MCF 10A (cell line): ENCODE data around the gene PTPRR. TPM values are rescaled to one million over a fixed set of nuclear protein-coding genes. Genes with fewer than 3 reads are reported as not detected.
A peak's percentile ranks its signal among the peaks of the same experiment; 100 is the strongest.

Experiments
- BruUV-seq: library from RNA; stranded (reverse); fragments of 400-500 nt; replicated peaks from 2 replicates; lab custom pipeline; 2021; lab: Mats Ljungman, UMichigan
- CTCF ChIA-PET: fragments of 300-600 bp; sonication (Branson Sonifier 250); formaldehyde crosslinking; extraction: SDS; loops from one replicate; lab custom pipeline; 2021; ENCODE audit warnings: antibody characterized with exemption, inconsistent platforms; lab: Yijun Ruan, JAX
- POLR2A ChIA-PET: fragments of 300-600, 350-650 bp; sonication (Branson Sonifier 250); formaldehyde crosslinking; extraction: SDS; loops from one replicate; lab custom pipeline; 2020; ENCODE audit warnings: antibody characterized with exemption, inconsistent platforms; lab: Yijun Ruan, JAX
- DNase-seq: peaks from one replicate; pipeline ENCODE4 v3.0.0-alpha.2; 2018; ENCODE audit not compliant: unreplicated experiment
- H3K27ac Mint-ChIP-seq: one replicate; pipeline ENCODE4 v1.8.0; 2022; ENCODE audit warnings: mild to moderate bottlenecking, low read depth, mixed read lengths; ENCODE audit not compliant: unreplicated experiment
- H3K27me3 Mint-ChIP-seq: one replicate; pipeline ENCODE4 v1.8.0; 2022; ENCODE audit warnings: mixed read lengths; ENCODE audit not compliant: insufficient read depth, unreplicated experiment
- H3K36me3 Mint-ChIP-seq: one replicate; pipeline ENCODE4 v1.8.0; 2022; ENCODE audit warnings: mild to moderate bottlenecking, moderate library complexity, mixed read lengths; ENCODE audit not compliant: insufficient read depth, unreplicated experiment
- H3K4me1 Mint-ChIP-seq: one replicate; pipeline ENCODE4 v1.8.0; 2022; ENCODE audit warnings: mixed read lengths; ENCODE audit not compliant: insufficient read depth, unreplicated experiment
- H3K4me3 Mint-ChIP-seq: one replicate; pipeline ENCODE4 v1.8.0; 2022; ENCODE audit warnings: mild to moderate bottlenecking, moderate library complexity, mixed read lengths; ENCODE audit not compliant: unreplicated experiment
- H3K9me3 Mint-ChIP-seq: one replicate; pipeline ENCODE4 v1.8.0; 2022; ENCODE audit warnings: mixed read lengths; ENCODE audit not compliant: unreplicated experiment
- CTCF ChIP-seq: fragments of 200-600 bp; IDR thresholded peaks from one replicate; pipeline ENCODE4 v1.8.0; 2022; ENCODE audit warnings: antibody characterized with exemption, mild to moderate bottlenecking; ENCODE audit not compliant: unreplicated experiment
- intact Hi-C: fragments of 100-400 bp; cut with micrococcal nuclease; formaldehyde crosslinking; loops from 2 replicates; pipeline ENCODE4 v1.14.1; 2022
- total RNA-seq: library from RNA; stranded (reverse); gene quantifications from 2 replicates; pipeline ENCODE4 v1.2.3, GENCODE V29; 2022

The PTPRR gene
- total RNA-seq, 1 experiment from 2014 or later, result not detected

GRCh38 chr12:70927356-70927755, 6.8 kb upstream of the PTPRR start:
- no peak for TF ChIP-seq CTCF
- intact Hi-C loops, result no loop called here
- no TSS peak for BruUV-seq

GRCh38 chr12:70925539-70925938, 5.0 kb upstream of the PTPRR start:
- Mint-ChIP-seq H3K27me3 (peaks cover 7% of the 10 kb centered on the region), H3K27ac (no peak overlapping the region), H3K9me3 (no peaks in the 10 kb centered on the region), H3K36me3 (peaks cover 6% of the 10 kb centered on the region), H3K4me3 (no peak overlapping the region), H3K4me1 (no peaks in the 10 kb centered on the region)
- no TSS peak for BruUV-seq
- CTCF ChIA-PET, result no interaction called here
- no peak for TF ChIP-seq CTCF
- intact Hi-C loops, result no loop called here
- POLR2A ChIA-PET, result no interaction called here
- DNase-seq, result no peak

More at GRCh38 chr12:70927356-70927755, 6.8 kb upstream of the PTPRR start:
- Mint-ChIP-seq H3K9me3 (no peaks in the 10 kb centered on the region), H3K27me3 (no peaks in the 10 kb centered on the region), H3K4me1 (no peaks in the 10 kb centered on the region), H3K4me3 (no peak overlapping the region), H3K27ac (no peak overlapping the region), H3K36me3 (peaks cover 6% of the 10 kb centered on the region)
- ChIA-PET CTCF (no interaction called here), POLR2A (interaction anchor here (0.7 to 1.4 kb wide), 2 partner anchors 26 to 630 kb away, joined by 4 read pairs; no protein-coding TSS in a partner anchor)
- no peak for DNase-seq

- DNase-seq, result no peak
- ChIA-PET POLR2A (no interaction called here), CTCF (interaction anchor here (0.6 to 0.7 kb wide), 2 partner anchors 85 to 89 kb away, joined by 3 to 4 read pairs; no protein-coding TSS in a partner anchor)
- peaks cover 41% of the 10 kb centered on the region for H3K27me3 Mint-ChIP-seq
- no peaks in the 10 kb centered on the region for H3K9me3 Mint-ChIP-seq
- TF ChIP-seq CTCF, result no peak
- no peak overlapping the region for H3K27ac Mint-ChIP-seq
- H3K4me1 Mint-ChIP-seq, result no peaks in the 10 kb centered on the region
- peak overlapping the region; percentile 22 for H3K4me3 Mint-ChIP-seq
- no peaks in the 10 kb centered on the region for H3K36me3 Mint-ChIP-seq
- no TSS peak for BruUV-seq
- intact Hi-C loops, result no loop called here
Observed at GRCh38 chr12:70920891-70921290, 353 bp upstream of the PTPRR start.

- no peak for TF ChIP-seq CTCF
- Mint-ChIP-seq H3K27me3 (peaks cover 53% of the 10 kb centered on the region), H3K36me3 (no peaks in the 10 kb centered on the region), H3K4me1 (no peaks in the 10 kb centered on the region), H3K4me3 (no peak overlapping the region), H3K9me3 (no peaks in the 10 kb centered on the region), H3K27ac (no peak overlapping the region)
- ChIA-PET CTCF (interaction anchor here (0.6 to 0.7 kb wide), 2 partner anchors 13 to 367 kb away, joined by 3 to 5 read pairs; no protein-coding TSS in a partner anchor), POLR2A (no interaction called here)
- no TSS peak for BruUV-seq
- intact Hi-C loops, result no loop called here
- DNase-seq, result peak; percentile 49
Observed at GRCh38 chr12:70919597-70920035, 922 bp downstream of the PTPRR start.
